Endothelial cell of umbilical vein (primary cell): ENCODE data around the gene HAP1. TPM values are rescaled to one million over a fixed set of nuclear protein-coding genes. Genes with fewer than 3 reads are reported as not detected.

Experiments used
- BruUV-seq: library from RNA; stranded (reverse); fragments of 400-500 nt; replicated peaks from 2 replicates; lab custom pipeline; 2021; lab: Mats Ljungman, UMichigan
- CTCF ChIA-PET: fragments of 300-600, 350-600 bp; sonication (Branson Sonifier 250); formaldehyde crosslinking; loops from one replicate; lab custom pipeline; 2021; ENCODE audit warnings: antibody characterized with exemption, inconsistent platforms; lab: Charles Lee
- POLR2A ChIA-PET: fragments of 300-600, 350-600 bp; sonication (Branson Sonifier 250); formaldehyde crosslinking; loops from one replicate; lab custom pipeline; 2021; ENCODE audit warnings: antibody characterized with exemption, inconsistent platforms; lab: Charles Lee
- DNase-seq: peaks from one replicate; pipeline ENCODE4 v3.0.0-alpha.2; 2011; ENCODE audit warnings: low read depth, low spot score
- FAIRE-seq: peaks from 2 replicates; lab custom pipeline; 2011; peaks lifted over from hg19 to GRCh38; lab: Jason Lieb, UNC
- H2AFZ ChIP-seq: 2 replicates; pipeline ENCODE4 v1.6.0; 2012; ENCODE audit warnings: low read depth, low read length, control low read depth, inconsistent platforms
- H3K27ac ChIP-seq: 2 replicates; pipeline ENCODE4 v1.5.1; 2011; ENCODE audit warnings: low read depth, mild to moderate bottlenecking, control low read depth, low read length, moderate library complexity; ENCODE audit not compliant: insufficient read depth
- H3K27me3 ChIP-seq, 2 experiments: 2 replicates each; pipeline versions ENCODE4 v1.6.0 to v1.6.1; 2011; ENCODE audit warnings: low read length in 2 of 2, mixed read lengths in 1 of 2; ENCODE audit not compliant: control insufficient read depth in 2 of 2, insufficient read depth in 2 of 2
- H3K36me3 ChIP-seq, 2 experiments: 2 replicates in 1 of 2; 3 replicates in 1 of 2; pipeline ENCODE4 v1.5.1; 2011; ENCODE audit warnings: low read length in 2 of 2, mild to moderate bottlenecking in 1 of 2, moderate library complexity in 1 of 2; ENCODE audit not compliant: control insufficient read depth in 2 of 2, insufficient read depth in 2 of 2; ENCODE audit errors: extremely low read depth in 1 of 2
- H3K4me1 ChIP-seq: 3 replicates; pipeline ENCODE4 v1.5.1; 2011; ENCODE audit warnings: mild to moderate bottlenecking, low read length; ENCODE audit not compliant: control insufficient read depth, insufficient read depth; ENCODE audit errors: extremely low read depth
- H3K4me2 ChIP-seq: 2 replicates; pipeline ENCODE4 v1.6.1; 2011; ENCODE audit warnings: low read length, control low read depth, mixed read lengths; ENCODE audit not compliant: insufficient read depth
- H3K4me3 ChIP-seq, 3 experiments: fragments of 200-600 bp in 1 of 3; sonication (generic), shearing (Covaris generic) in 1 of 3; replicated peaks in 1 of 3; 2 replicates each; pipeline ENCODE4 v1.5.1; 2011 to 2016; ENCODE audit warnings: control low read depth in 3 of 3, low read length in 3 of 3, mild to moderate bottlenecking in 2 of 3, inconsistent platforms in 1 of 3, low read depth in 1 of 3, moderate library complexity in 1 of 3; ENCODE audit not compliant: insufficient read depth in 1 of 3
- H3K79me2 ChIP-seq: 2 replicates; pipeline ENCODE4 v1.6.0; 2012; ENCODE audit warnings: low read length, inconsistent platforms; ENCODE audit not compliant: control insufficient read depth, insufficient read depth
- H3K9ac ChIP-seq: replicated peaks from 2 replicates; pipeline ENCODE3; 2011; ENCODE audit warnings: low read length, control low read depth; ENCODE audit not compliant: insufficient read depth; ENCODE audit errors: extremely low read depth
- H3K9me1 ChIP-seq: replicated peaks from 3 replicates; pipeline ENCODE4 v1.6.0; 2011; ENCODE audit warnings: mild to moderate bottlenecking, low read length; ENCODE audit not compliant: control insufficient read depth, insufficient read depth; ENCODE audit errors: extremely low read depth
- H3K9me3 ChIP-seq: replicated peaks from 2 replicates; pipeline ENCODE4 v1.5.1; 2012; ENCODE audit warnings: low read length, inconsistent platforms; ENCODE audit not compliant: control insufficient read depth, insufficient read depth
- H4K20me1 ChIP-seq: replicated peaks from 2 replicates; pipeline ENCODE3; 2011; ENCODE audit warnings: mild to moderate bottlenecking, low read length; ENCODE audit not compliant: control insufficient read depth, insufficient read depth; ENCODE audit errors: extremely low read depth
- CTCF ChIP-seq, 2 donors: IDR thresholded peaks; 1 replicate in 1 of 2; 2 replicates in 1 of 2; pipeline ENCODE4 v1.5.1; 2011; ENCODE audit warnings: low read length in 2 of 2, mild to moderate bottlenecking in 2 of 2, moderate library complexity in 2 of 2, control low read depth in 1 of 2, inconsistent platforms in 1 of 2, low read depth in 1 of 2; ENCODE audit not compliant: insufficient read depth in 1 of 2; ENCODE audit errors: extremely low read depth in 1 of 2
- EZH2 ChIP-seq: IDR thresholded peaks from 2 replicates; pipeline ENCODE4 v1.6.1; 2012; ENCODE audit warnings: borderline replicate concordance, low read depth, mild to moderate bottlenecking, moderate library complexity, low read length, inconsistent platforms; ENCODE audit not compliant: severe bottlenecking
- FOS ChIP-seq: IDR thresholded peaks from 2 replicates; pipeline ENCODE4 v1.6.1; 2011; ENCODE audit warnings: mild to moderate bottlenecking, low read length, moderate library complexity, borderline replicate concordance; ENCODE audit not compliant: insufficient read depth
- GATA2 ChIP-seq: IDR thresholded peaks from 2 replicates; pipeline ENCODE4 v1.7.0; 2011; ENCODE audit warnings: low read depth, mild to moderate bottlenecking, moderate library complexity, mixed read lengths, low read length; ENCODE audit not compliant: insufficient read length, insufficient read depth
- JUN ChIP-seq: IDR thresholded peaks from 2 replicates; pipeline ENCODE4 v1.6.1; 2011; ENCODE audit warnings: borderline replicate concordance, low read depth; ENCODE audit not compliant: insufficient read length, insufficient read depth
- MYC ChIP-seq: IDR thresholded peaks from one replicate; pipeline ENCODE4 v1.6.1; 2011; ENCODE audit warnings: mild to moderate bottlenecking, low read depth, low read length
- POLR2A ChIP-seq: IDR thresholded peaks from 2 replicates; pipeline ENCODE4 v1.6.1; 2012; ENCODE audit warnings: low read depth, mild to moderate bottlenecking, control low read depth, low read length
- POLR2AphosphoS5 ChIP-seq: IDR thresholded peaks from 2 replicates; pipeline ENCODE4 v1.6.1; 2012; ENCODE audit warnings: low read depth, mild to moderate bottlenecking, control low read depth, low read length, moderate library complexity; ENCODE audit not compliant: insufficient read depth
- dilution Hi-C: fragments of 300-500 bp; cut with MboI; formaldehyde crosslinking; loops from one replicate; pipeline ENCODE4 v1.15.0; 2019; ENCODE audit warnings: low sequenced_read_pairs; ENCODE audit not compliant: extremely low pct_ligation_motif_present
- intact Hi-C: fragments of 100-400 bp; cut with micrococcal nuclease; formaldehyde crosslinking; loops from one replicate; pipeline ENCODE4 v1.10.0; 2022
- polyA plus RNA-seq, 4 experiments: library from polyadenylated mRNA; depleted of rRNA in 3 of 4; stranded (reverse) in 3 of 4; unstranded in 1 of 4; fragments of >200 nt; gene quantifications; 2 replicates each; pipeline versions ENCODE4 v1.2.1 to v1.2.3, GENCODE V29; 2011 to 2012; ENCODE audit warnings: missing spikeins in 1 of 4
- total RNA-seq: library from RNA; stranded (reverse); gene quantifications from 2 replicates; pipeline ENCODE4 v1.2.3, GENCODE V29; 2021
- TF ChIP-seq, protein P1 (sequence below): IDR thresholded peaks from 2 replicates; pipeline ENCODE4 v1.6.1; 2011; ENCODE audit not compliant: insufficient read depth, insufficient read length

Gene HAP1
- total and polyA plus RNA-seq, 2 donors (not counting 3 experiments of a cell fraction or from before 2014, with no cell fraction given) = 0.07 to 0.24 TPM

- Histone ChIP-seq H3K4me3 (no peak overlapping the region), H4K20me1 (no peaks in the 10 kb centered on the region), H3K4me1 (no peaks in the 10 kb centered on the region), H3K9ac (no peak overlapping the region), H3K9me1 (no peaks in the 10 kb centered on the region), H3K27me3 (peaks cover 0 to 1% of the 10 kb centered on the region in 2 experiments), H3K36me3 (no peaks in the 10 kb centered on the region), H3K4me2 (no peak overlapping the region), H2AFZ (no peak overlapping the region), H3K9me3 (no peaks in the 10 kb centered on the region), H3K79me2 (no peaks in the 10 kb centered on the region), H3K27ac (no peak overlapping the region)
- dilution Hi-C loops = no loop called here
- ChIA-PET POLR2A (no interaction called here), CTCF (interaction anchor here (1.2 kb wide), 1 partner anchor 28 kb away, joined by 3 read pairs; no protein-coding TSS in a partner anchor)
- BruUV-seq = no TSS peak
- no peak for FAIRE-seq
- TF ChIP-seq POLR2A (no peak), POLR2AphosphoS5 (no peak), MYC (no peak), EZH2 (no peak), CTCF (IDR thresholded peaks at IDR 0.05; ENCODE audit: extremely low read depth in 1 of 2, insufficient read depth in 1 of 2, low read depth in 1 of 2, low read length in 2 of 2) (no peak), GATA2 (no peak), JUN (no peak), FOS (no peak)
- TF ChIP-seq, protein P1, sequence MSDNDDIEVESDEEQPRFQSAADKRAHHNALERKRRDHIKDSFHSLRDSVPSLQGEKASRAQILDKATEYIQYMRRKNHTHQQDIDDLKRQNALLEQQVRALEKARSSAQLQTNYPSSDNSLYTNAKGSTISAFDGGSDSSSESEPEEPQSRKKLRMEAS = no peak
- intact Hi-C loops = no loop called here
- DNase-seq = no peak
Observed at GRCh38 chr17:41723801-41724475, 10.5 kb downstream of the HAP1 start.
